Muscle layer of colon (tissue), 2 donors: Measurements from ENCODE around the gene GSC.
"Not testable (repeated sequence)": the region's sequence is repeated elsewhere in the genome, so short reads cannot be mapped to it uniquely, and the experiment has no call there.

Experiments
- H3K27ac ChIP-seq: one replicate; pipeline ENCODE4 v1.7.0; 2013; ENCODE audit warnings: low read depth, mild to moderate bottlenecking, low read length, moderate library complexity
- H3K27me3 ChIP-seq, 2 donors: one replicate each; pipeline ENCODE4 v1.7.0; 2013; ENCODE audit warnings: low read length in 2 of 2, mild to moderate bottlenecking in 2 of 2; ENCODE audit not compliant: insufficient read depth in 2 of 2, control insufficient read depth in 1 of 2
- H3K36me3 ChIP-seq: one replicate; pipeline ENCODE4 v1.7.0; 2013; ENCODE audit warnings: mild to moderate bottlenecking, low read length; ENCODE audit not compliant: insufficient read depth
- H3K4me1 ChIP-seq: one replicate; pipeline ENCODE4 v1.7.0; 2013; ENCODE audit warnings: mild to moderate bottlenecking, low read length; ENCODE audit not compliant: insufficient read depth
- H3K4me3 ChIP-seq, 2 donors: one replicate each; pipeline ENCODE4 v1.7.0; 2013; ENCODE audit warnings: low read length in 2 of 2, low read depth in 1 of 2, mild to moderate bottlenecking in 1 of 2, moderate library complexity in 1 of 2
- H3K9ac ChIP-seq: one replicate; pipeline ENCODE4 v1.7.0; 2013; ENCODE audit warnings: low read length
- H3K9me3 ChIP-seq: one replicate; pipeline ENCODE4 v1.7.0; 2013; ENCODE audit warnings: mild to moderate bottlenecking, low read length
- donor health status: abdominal sarcoma.
- donor health status: Adenocarcinoma of cecum.

The GSC gene

DNA sequence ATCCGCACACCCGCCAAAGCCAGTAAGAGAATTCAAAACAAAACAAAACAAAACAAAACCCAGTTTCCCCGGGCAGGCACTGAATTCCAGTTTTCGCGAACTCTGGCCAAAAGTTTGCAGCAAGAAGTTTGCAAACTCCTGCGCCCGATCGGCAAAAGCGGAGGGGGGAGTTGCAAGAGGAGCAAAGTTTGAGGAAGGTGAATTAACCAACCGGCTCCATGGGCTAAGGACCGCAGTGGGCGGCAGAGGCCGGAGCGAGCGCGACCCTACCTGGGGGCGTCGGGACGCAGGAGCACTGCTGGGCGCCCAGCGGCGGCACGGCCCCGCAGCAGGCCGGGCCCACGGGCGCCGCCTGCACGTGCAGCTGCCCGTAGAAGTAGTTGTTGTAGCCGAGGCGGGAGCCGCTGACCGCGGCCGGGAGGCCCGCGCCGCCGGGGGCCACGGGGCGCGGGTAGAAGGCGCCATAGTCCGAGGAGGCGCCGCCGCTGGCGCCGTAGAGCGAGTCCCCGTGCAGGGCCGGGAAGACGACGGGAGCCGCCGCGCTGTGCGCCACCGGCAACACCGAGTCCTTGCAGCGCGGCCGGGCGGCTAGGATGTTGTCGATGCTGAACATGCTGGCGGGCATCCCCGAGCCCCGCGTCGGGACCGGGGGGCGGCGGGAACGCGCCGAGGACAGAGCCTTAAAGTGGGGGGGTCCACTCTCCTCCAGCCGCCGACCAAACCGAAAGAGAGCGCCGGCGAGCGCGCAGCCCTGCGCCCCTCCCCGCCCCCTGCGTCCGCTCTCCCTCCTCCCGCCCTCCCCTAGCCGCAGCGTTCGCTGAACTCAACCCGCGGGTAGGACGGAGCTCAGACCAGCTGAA is at the start of gene GSC:
GSC (minus strand) TSS at position 723 of the 860 bp plus-strand sequence; CDS start at position 625, 98 bp downstream.
- Histone ChIP-seq H3K9me3 (peaks cover 15% of the 10 kb centered on the region), H3K4me1 (peaks cover 23% of the 10 kb centered on the region), H3K36me3 (no peaks in the 10 kb centered on the region), H3K27me3 (peaks cover 88 to 100% of the 10 kb centered on the region in 2 donors), H3K27ac (no peak within 1 kb of the TSS), H3K4me3 (peak within 1 kb of the TSS; percentile 47 to 52), H3K9ac (no peak within 1 kb of the TSS)

- no peak overlapping the region for H3K27ac ChIP-seq
- no peak overlapping the region for H3K9ac ChIP-seq
- no peaks in the 10 kb centered on the region for H3K9me3 ChIP-seq
- H3K4me3 ChIP-seq, result no peak overlapping the region
- no peaks in the 10 kb centered on the region for H3K4me1 ChIP-seq
- no peaks in the 10 kb centered on the region for H3K27me3 ChIP-seq
- H3K36me3 ChIP-seq, result no peaks in the 10 kb centered on the region
These were observed 49.6 kb upstream of the GSC start for GRCh38 chr14:94819531-94819930.

- H3K27ac ChIP-seq, result no peak overlapping the region
- H3K27me3 ChIP-seq, result no peaks in the 10 kb centered on the region
- no peaks in the 10 kb centered on the region for H3K9me3 ChIP-seq
- no peak overlapping the region for H3K9ac ChIP-seq
- no peaks in the 10 kb centered on the region for H3K4me1 ChIP-seq
- H3K36me3 ChIP-seq, result no peaks in the 10 kb centered on the region
- no peak overlapping the region for H3K4me3 ChIP-seq
These were observed 46.2 kb upstream of the GSC start for GRCh38 chr14:94816113-94816512.

GRCh38 chr14:94805680-94806288 is 35.9 kb upstream of the GSC start:
- H3K4me3 ChIP-seq, result no peak overlapping the region
- H3K4me1 ChIP-seq, result peaks cover 18% of the 10 kb centered on the region
- H3K36me3 ChIP-seq, result no peaks in the 10 kb centered on the region
- no peak overlapping the region for H3K9ac ChIP-seq
- no peaks in the 10 kb centered on the region for H3K27me3 ChIP-seq
- no peaks in the 10 kb centered on the region for H3K9me3 ChIP-seq
- no peak overlapping the region for H3K27ac ChIP-seq

DNA sequence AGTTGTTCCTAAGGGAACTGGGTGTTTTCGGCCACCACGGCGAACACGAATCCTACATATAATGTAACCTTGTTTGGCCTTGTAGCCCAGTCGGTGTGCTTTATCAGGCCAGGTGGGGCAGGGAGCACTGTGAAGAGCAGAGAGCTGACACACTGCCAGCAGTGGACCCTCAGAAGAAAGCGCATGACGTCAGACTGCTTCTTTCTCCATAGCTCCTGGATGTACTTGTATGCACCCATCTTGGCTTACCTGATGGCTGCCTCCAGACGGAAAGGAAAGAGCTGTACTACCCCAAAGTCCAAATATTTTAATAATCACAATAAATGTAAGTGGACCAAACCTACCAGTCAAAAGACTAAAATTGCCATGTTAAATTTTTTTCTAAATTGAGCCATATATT is 31.3 kb upstream of the GSC start:
- H3K27ac ChIP-seq, result no peak overlapping the region
- H3K9ac ChIP-seq, result no peak overlapping the region
- no peaks in the 10 kb centered on the region for H3K9me3 ChIP-seq
- no peak overlapping the region for H3K4me3 ChIP-seq
- H3K36me3 ChIP-seq, result no peaks in the 10 kb centered on the region
- H3K4me1 ChIP-seq, result peaks cover 11% of the 10 kb centered on the region
- no peaks in the 10 kb centered on the region for H3K27me3 ChIP-seq

DNA sequence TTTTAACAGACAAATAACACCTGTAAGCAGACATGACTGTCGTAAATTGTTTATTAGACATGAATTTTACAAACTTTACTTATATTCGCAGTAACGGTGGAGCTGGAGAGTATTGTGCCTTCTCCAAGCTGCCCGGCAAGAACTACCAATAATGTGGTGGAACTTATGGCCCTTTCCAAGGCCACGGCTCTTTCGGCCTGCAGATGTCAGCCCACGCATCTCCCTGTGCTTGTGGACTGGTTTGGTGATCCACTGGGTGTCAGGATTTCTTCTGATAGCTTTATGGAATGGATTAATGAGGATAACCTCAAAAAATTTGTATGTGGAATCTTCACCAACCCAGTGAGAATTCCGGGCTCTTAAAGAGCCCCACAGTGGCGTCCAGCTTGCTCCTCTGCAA is 30.9 kb upstream of the GSC start:
- not testable (repeated sequence) for H3K27me3 ChIP-seq, H3K9me3 ChIP-seq, H3K27ac ChIP-seq, H3K4me3 ChIP-seq, H3K36me3 ChIP-seq, H3K9ac ChIP-seq, H3K4me1 ChIP-seq

- no peak overlapping the region for H3K27ac ChIP-seq
- no peaks in the 10 kb centered on the region for H3K27me3 ChIP-seq
- no peak overlapping the region for H3K9ac ChIP-seq
- no peaks in the 10 kb centered on the region for H3K4me1 ChIP-seq
- H3K9me3 ChIP-seq, result no peaks in the 10 kb centered on the region
- no peak overlapping the region for H3K4me3 ChIP-seq
- H3K36me3 ChIP-seq, result no peaks in the 10 kb centered on the region
These were observed 28.0 kb upstream of the GSC start for GRCh38 chr14:94797887-94798286.

DNA sequence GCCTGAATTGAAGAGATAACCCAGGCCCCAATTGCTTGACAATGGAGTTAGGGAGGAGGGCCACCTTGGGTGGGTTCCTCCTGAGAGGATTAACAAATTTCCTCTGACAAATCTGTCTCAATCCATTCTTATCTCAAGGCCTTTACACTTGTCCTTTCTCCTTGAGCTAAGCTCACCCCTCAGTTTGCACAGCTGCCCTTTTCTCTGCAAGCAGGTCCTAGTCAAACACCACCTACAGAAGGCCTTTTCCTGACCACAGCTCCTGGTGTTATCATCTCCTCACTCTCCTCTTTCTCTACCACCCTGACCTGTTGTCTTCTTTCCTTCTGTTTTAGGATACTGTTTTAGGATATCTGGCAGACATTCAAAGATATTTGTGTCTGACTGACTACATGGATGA is 26.4 kb upstream of the GSC start:
- no peak overlapping the region for H3K9ac ChIP-seq
- H3K36me3 ChIP-seq, result no peaks in the 10 kb centered on the region
- no peaks in the 10 kb centered on the region for H3K9me3 ChIP-seq
- H3K4me1 ChIP-seq, result no peaks in the 10 kb centered on the region
- H3K27ac ChIP-seq, result no peak overlapping the region
- H3K27me3 ChIP-seq, result no peaks in the 10 kb centered on the region
- H3K4me3 ChIP-seq, result no peak overlapping the region

DNA sequence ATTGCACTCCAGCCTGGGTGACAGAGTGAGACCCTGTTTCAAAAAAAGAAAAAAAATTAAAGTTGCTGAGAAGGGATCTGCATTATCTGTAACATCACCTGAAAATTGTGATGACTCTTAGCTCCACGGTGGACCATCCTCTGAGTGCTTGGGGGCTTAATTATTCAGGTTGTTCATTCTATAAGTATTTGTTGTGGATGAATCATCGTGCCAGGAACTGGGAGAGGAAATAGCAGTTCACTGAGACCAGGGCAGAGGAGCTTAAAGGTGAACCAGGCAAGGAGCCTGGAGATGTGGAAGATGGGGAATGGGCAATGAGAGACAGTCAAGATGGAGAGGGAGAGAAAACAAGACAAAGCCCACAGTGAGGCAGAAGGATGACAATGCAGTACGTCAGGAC is 25.5 kb upstream of the GSC start:
- H3K9me3 ChIP-seq, result no peaks in the 10 kb centered on the region
- no peaks in the 10 kb centered on the region for H3K27me3 ChIP-seq
- no peak overlapping the region for H3K4me3 ChIP-seq
- H3K27ac ChIP-seq, result no peak overlapping the region
- H3K4me1 ChIP-seq, result no peaks in the 10 kb centered on the region
- H3K36me3 ChIP-seq, result no peaks in the 10 kb centered on the region
- no peak overlapping the region for H3K9ac ChIP-seq

GRCh38 chr14:94793901-94794300 is 24.0 kb upstream of the GSC start:
- Histone ChIP-seq H3K4me1 (no peaks in the 10 kb centered on the region), H3K9me3 (no peaks in the 10 kb centered on the region), H3K9ac (no peak overlapping the region), H3K27ac (no peak overlapping the region), H3K36me3 (no peaks in the 10 kb centered on the region), H3K27me3 (no peaks in the 10 kb centered on the region), H3K4me3 (no peak overlapping the region)

GRCh38 chr14:94787655-94788054 is 17.7 kb upstream of the GSC start:
- H3K9ac ChIP-seq, result no peak overlapping the region
- no peaks in the 10 kb centered on the region for H3K27me3 ChIP-seq
- H3K4me3 ChIP-seq, result no peak overlapping the region
- H3K4me1 ChIP-seq, result no peaks in the 10 kb centered on the region
- H3K36me3 ChIP-seq, result no peaks in the 10 kb centered on the region
- H3K27ac ChIP-seq, result no peak overlapping the region
- H3K9me3 ChIP-seq, result no peaks in the 10 kb centered on the region

DNA sequence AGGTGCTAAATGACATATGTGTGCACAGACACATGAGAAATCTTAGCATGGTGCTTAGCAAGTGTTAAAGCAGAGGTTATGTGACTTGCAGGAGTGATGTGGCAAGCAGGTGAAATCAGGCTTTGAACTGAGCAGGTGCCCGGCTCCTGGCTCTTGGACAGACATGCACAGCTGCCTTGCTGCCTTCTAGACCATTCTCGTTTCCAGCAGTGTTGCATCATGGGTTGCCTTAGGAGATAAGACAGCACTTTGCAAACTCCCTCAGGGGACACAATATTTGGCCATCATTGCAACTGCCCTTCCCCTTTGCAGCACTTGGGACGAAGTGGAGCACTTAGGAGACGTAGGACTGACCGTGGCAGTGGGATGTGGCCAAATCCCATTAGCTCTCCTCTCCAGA is 17.2 kb upstream of the GSC start:
- no peaks in the 10 kb centered on the region for H3K9me3 ChIP-seq
- no peak overlapping the region for H3K27ac ChIP-seq
- H3K27me3 ChIP-seq, result no peaks in the 10 kb centered on the region
- no peak overlapping the region for H3K9ac ChIP-seq
- H3K4me3 ChIP-seq, result no peak overlapping the region
- no peaks in the 10 kb centered on the region for H3K4me1 ChIP-seq
- H3K36me3 ChIP-seq, result no peaks in the 10 kb centered on the region
